Sigmoid colon (tissue), 7 donors: ENCODE measurements around the gene KRTAP10-12. TPM values are rescaled to one million over a fixed set of nuclear protein-coding genes. Genes with fewer than 3 reads are reported as not detected.

Source experiments
- DNase-seq: peaks from one replicate; pipeline ENCODE4 v3.0.0-alpha.2; 2019
- H3K27ac ChIP-seq, 4 donors: fragments of 200-600 bp; sonication (generic); one replicate each; pipeline ENCODE4 v1.5.1; 2016 to 2019; ENCODE audit warnings: mild to moderate bottlenecking in 1 of 4
- H3K27me3 ChIP-seq, 3 donors: fragments of 200-600 bp; sonication (generic); one replicate each; pipeline ENCODE4 v1.5.1; 2019; ENCODE audit warnings: mild to moderate bottlenecking in 1 of 3
- H3K36me3 ChIP-seq, 4 donors: fragments of 200-600 bp; sonication (generic); one replicate each; pipeline ENCODE4 v1.5.1; 2016 to 2019
- H3K4me1 ChIP-seq, 4 donors: fragments of 200-600 bp; sonication (generic); one replicate each; pipeline ENCODE4 v1.5.1; 2017 to 2019
- H3K4me3 ChIP-seq, 4 donors: fragments of 200-600 bp; sonication (generic); one replicate each; pipeline ENCODE4 v1.5.1; 2017 to 2019; ENCODE audit warnings: mild to moderate bottlenecking in 2 of 4, moderate library complexity in 1 of 4
- H3K9me3 ChIP-seq, 4 donors: fragments of 200-600 bp in 3 of 4; sonication (generic) in 3 of 4; one replicate each; pipeline versions ENCODE4 v1.5.1 to v1.6.1; 2013 to 2019
- CTCF ChIP-seq, 4 experiments: fragments of 450-650 bp in 3 of 4; fragments of 200-600 bp in 1 of 4; IDR thresholded peaks; one replicate each; pipeline ENCODE4 v1.5.1; 2016 to 2019; ENCODE audit warnings: antibody characterized with exemption in 4 of 4, mild to moderate bottlenecking in 3 of 4, moderate library complexity in 2 of 4
- EP300 ChIP-seq, 4 donors: sonication (generic); formaldehyde crosslinking; IDR thresholded peaks; one replicate each; pipeline ENCODE4 v1.6.1; 2017; ENCODE audit warnings: antibody characterized with exemption in 4 of 4
- POLR2A ChIP-seq, 2 donors: fragments of 450-650 bp; IDR thresholded peaks; one replicate each; pipeline ENCODE4 v1.6.1; 2016; ENCODE audit warnings: antibody characterized with exemption in 2 of 2, mild to moderate bottlenecking in 2 of 2, moderate library complexity in 2 of 2
- POLR2AphosphoS5 ChIP-seq, 4 donors: sonication (generic); formaldehyde crosslinking; IDR thresholded peaks; one replicate each; pipeline ENCODE4 v1.6.1; 2017; ENCODE audit warnings: antibody characterized with exemption in 4 of 4
- WGBS, 2 donors: extraction: QIAGEN DNeasy Blood & Tissue Kit; methylation state at CpG; one replicate each; pipeline ENCODE4 v1.1.7; 2013; 5-methylcytosine and 5-hydroxymethylcytosine counted together
- intact Hi-C: fragments of 100-400 bp; cut with DNase I; formaldehyde crosslinking; loops from one replicate; pipeline ENCODE4 v1.15.1; 2023
- polyA plus RNA-seq, 3 donors: library from polyadenylated mRNA; stranded (reverse); fragments of 200-250 nt; gene quantifications; one replicate each; pipeline ENCODE4 v1.2.3, GENCODE V29; 2013
- total RNA-seq, 4 donors: library from RNA; depleted of rRNA; stranded (reverse); fragments of >200 nt; gene quantifications; one replicate each; pipeline ENCODE4 v1.1.0, GENCODE V29; 2016
- donor health status: healthy with polysubstance abuse.
- donor health status: Bipolar disorder and iron deficiency.
- donor health status: healthy.

KRTAP10-12 gene
- total and polyA plus RNA-seq, 7 donors = not detected

GRCh38 chr21:44650973-44651675, 45.8 kb upstream of the KRTAP10-12 start:
- intact Hi-C loops = no loop called here
- Histone ChIP-seq H3K9me3 (peaks cover 0 to 1% (median under 1%) of the 10 kb centered on the region in 4 donors), H3K4me1 (no peaks in the 10 kb centered on the region), H3K4me3 (no peak overlapping the region), H3K36me3 (no peaks in the 10 kb centered on the region), H3K27me3 (peaks cover 0 to 14% (median 10%) of the 10 kb centered on the region in 3 donors), H3K27ac (no peak overlapping the region)
- no peak for DNase-seq
- TF ChIP-seq POLR2AphosphoS5 (IDR thresholded peaks at IDR 0.05) (no peak), EP300 (IDR thresholded peaks at IDR 0.05) (no peak), CTCF (IDR thresholded peaks at IDR 0.05) (no peak), POLR2A (IDR thresholded peaks at IDR 0.05) (no peak)
- 87 to 89% methylated on average over 12 of the region's 12 CpGs for WGBS, 2 donors

- no peak for DNase-seq
- H3K27me3 ChIP-seq = peaks cover 0 to 16% (median 4%) of the 10 kb centered on the region in 3 donors
- H3K27ac ChIP-seq = no peak overlapping the region
- H3K9me3 ChIP-seq = peaks cover 0 to 4% (median 3%) of the 10 kb centered on the region in 4 donors
- H3K4me3 ChIP-seq = no peak overlapping the region
- intact Hi-C loops = no loop called here
- WGBS, 2 donors = 57 to 71% methylated on average over 14 of the region's 14 CpGs
- no peaks in the 10 kb centered on the region for H3K4me1 ChIP-seq
- no peaks in the 10 kb centered on the region for H3K36me3 ChIP-seq
- TF ChIP-seq CTCF (IDR thresholded peaks at IDR 0.05) = no peak
- no peak for TF ChIP-seq POLR2A (IDR thresholded peaks at IDR 0.05)
- no peak for TF ChIP-seq POLR2AphosphoS5 (IDR thresholded peaks at IDR 0.05)
- TF ChIP-seq EP300 (IDR thresholded peaks at IDR 0.05) = no peak
These were observed 43.8 kb upstream of the KRTAP10-12 start for GRCh38 chr21:44653123-44653522.

GRCh38 chr21:44653656-44654575, 43.1 kb upstream of the KRTAP10-12 start:
- H3K27ac ChIP-seq = no peak overlapping the region
- no peak overlapping the region for H3K4me3 ChIP-seq
- H3K4me1 ChIP-seq = no peaks in the 10 kb centered on the region
- H3K27me3 ChIP-seq = peaks cover 0 to 18% (median 5%) of the 10 kb centered on the region in 3 donors
- intact Hi-C loops = no loop called here
- TF ChIP-seq CTCF (IDR thresholded peaks at IDR 0.05) (no peak), POLR2A (IDR thresholded peaks at IDR 0.05) (no peak), POLR2AphosphoS5 (IDR thresholded peaks at IDR 0.05) (no peak), EP300 (IDR thresholded peaks at IDR 0.05) (no peak)
- no peaks in the 10 kb centered on the region for H3K36me3 ChIP-seq
- H3K9me3 ChIP-seq = peaks cover 0 to 4% (median 3%) of the 10 kb centered on the region in 4 donors
- DNase-seq = no peak
- 70 to 77% methylated on average over 17 of the region's 17 CpGs for WGBS, 2 donors

GRCh38 chr21:44654576-44655175, 42.3 kb upstream of the KRTAP10-12 start, which contains the start of gene KRTAP12-4:
Gene KRTAP12-4 (minus strand): TSS chr21:44654659. CDS start chr21:44654614, 45 bp downstream.
- DNase-seq = no peak
- intact Hi-C loops = no loop called here
- no peak within 1 kb of the TSS for H3K4me3 ChIP-seq
- peaks cover 0 to 22% (median 5%) of the 10 kb centered on the region in 3 donors for H3K27me3 ChIP-seq
- WGBS, 2 donors = 64 to 72% methylated on average over 9 of the region's 9 CpGs
- H3K9me3 ChIP-seq = peaks cover 0 to 4% (median 3%) of the 10 kb centered on the region in 4 donors
- no peaks in the 10 kb centered on the region for H3K36me3 ChIP-seq
- TF ChIP-seq CTCF (IDR thresholded peaks at IDR 0.05) (no peak), POLR2AphosphoS5 (IDR thresholded peaks at IDR 0.05) (no peak), EP300 (IDR thresholded peaks at IDR 0.05) (no peak), POLR2A (IDR thresholded peaks at IDR 0.05) (no peak)
- H3K27ac ChIP-seq = no peak within 1 kb of the TSS
- no peaks in the 10 kb centered on the region for H3K4me1 ChIP-seq
